GM18519 (cell line): ENCODE measurements around the gene INSRR.

Experiments used
- ATAC-seq: cut with Tn5 transposase; IDR thresholded peaks from one replicate; pipeline ENCODE4 v1.9.1; 2021; ENCODE audit warnings: mild to moderate bottlenecking, moderate library complexity; ENCODE audit not compliant: unreplicated experiment, low FRiP score

INSRR gene

DNA sequence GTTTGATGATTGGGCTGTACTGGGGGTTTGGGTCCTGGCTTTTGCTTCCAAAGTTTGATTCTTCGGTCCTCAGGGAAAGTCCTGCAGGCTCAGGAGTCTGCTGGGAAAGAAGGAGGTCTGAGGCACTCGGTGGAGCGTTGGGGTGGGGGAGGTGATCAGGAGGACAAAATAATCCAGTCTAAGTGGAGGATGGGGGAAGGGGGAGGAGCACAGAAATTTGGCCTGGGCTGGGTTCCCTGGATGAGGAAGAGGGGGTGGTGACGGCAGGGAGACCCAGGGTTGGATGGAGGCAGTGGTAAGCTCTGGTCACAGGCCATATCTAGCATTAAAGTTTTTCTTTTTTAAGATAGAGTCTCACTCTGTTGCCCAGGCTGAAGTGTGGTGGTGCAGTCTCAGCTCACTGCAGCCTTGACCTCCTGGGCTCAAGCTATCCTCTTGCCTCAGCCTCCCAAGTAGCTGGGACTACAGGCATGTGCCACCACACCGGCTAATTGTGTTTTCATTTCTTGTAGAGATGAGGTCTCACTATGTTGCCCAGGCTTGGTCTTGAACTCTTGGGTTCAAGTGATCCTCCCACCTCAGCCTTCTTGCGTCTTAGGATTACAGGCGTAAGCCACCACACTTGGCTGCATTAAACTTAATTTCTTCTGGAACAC, 49.1 kb downstream of the INSRR start:
- ATAC-seq: no peak

DNA sequence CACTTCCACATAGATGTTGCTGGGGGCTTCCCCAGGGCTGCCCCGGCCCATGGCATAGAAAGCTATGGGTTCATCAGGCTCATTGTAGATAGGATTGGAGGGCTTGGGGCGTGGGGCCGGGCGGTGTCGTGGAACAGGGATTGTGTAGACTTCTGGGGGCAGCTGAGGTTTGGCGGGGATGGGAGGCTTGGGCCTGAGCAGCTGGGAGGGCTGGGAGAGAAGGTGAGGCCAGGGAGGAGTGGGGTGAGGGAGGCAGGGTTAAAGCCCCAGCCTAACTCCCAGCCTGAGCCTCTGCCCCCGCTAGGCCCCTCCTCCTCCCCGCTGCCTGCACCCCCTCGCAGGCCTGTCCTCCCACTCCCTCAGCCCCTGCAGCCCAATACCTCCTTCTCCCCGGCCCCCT, 49.6 kb downstream of the INSRR start:
- no peak for ATAC-seq

DNA sequence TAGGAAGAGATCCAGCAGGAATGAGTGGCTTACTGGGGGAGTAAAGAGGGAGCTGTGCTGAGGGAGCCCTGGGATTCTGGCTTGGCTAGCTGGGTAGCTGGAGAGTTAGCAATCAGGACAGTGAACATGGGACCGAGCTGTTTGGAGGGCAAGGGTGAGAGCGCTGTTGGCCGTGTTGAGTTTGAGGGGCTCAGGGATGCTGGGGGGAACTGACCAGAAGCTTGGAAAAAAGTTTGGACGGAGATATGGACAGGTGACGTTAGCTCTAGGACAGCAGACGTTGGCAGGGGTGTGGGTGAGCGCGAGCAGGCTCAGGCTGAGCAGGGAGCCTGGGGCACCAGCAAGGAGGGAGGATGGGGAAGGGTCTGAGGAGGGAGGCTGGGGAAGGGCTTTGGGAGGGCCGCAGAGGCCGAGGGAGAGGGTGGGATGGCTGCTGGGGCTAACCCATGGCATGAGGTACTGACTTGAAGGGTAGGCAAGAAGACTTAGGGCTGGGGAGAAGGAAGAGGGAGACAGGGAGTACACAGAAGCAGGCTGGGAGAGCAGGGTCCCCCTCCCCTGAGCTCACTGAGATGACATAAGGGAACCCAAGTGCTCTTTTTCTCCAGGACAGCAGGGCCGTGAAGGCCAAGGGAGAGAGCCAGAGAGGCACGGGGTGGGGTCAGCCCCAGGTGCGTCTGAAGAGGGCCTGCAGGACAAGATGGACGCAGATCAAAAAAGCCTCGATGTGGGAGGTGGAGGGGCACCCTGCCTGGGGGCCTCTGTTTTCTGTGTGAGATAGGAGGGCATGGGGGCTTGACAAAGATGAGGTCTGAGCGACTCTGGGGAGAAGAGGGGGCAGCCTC, 50.5 kb downstream of the INSRR start:
- no peak for ATAC-seq

DNA sequence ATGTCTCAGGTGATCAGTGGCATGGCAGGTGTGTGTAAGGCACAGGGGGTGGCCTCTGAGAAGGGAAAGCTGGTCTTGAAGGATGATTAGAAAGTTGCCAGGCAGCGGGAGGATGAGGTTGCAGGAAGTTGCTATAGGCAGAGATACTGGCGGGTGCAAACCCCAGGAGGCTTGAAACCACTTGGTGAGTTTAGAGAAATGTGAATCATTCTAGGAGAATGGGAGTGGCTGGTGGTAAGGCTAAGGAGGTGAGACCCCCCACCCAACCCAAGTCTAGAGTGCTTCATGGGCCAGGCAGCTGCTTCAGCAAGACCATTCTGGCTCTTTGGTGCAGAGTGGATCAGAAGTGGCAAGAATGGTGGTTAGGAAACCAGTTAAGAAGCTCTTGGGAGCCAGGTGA, 51.3 kb downstream of the INSRR start:
- no peak for ATAC-seq

DNA sequence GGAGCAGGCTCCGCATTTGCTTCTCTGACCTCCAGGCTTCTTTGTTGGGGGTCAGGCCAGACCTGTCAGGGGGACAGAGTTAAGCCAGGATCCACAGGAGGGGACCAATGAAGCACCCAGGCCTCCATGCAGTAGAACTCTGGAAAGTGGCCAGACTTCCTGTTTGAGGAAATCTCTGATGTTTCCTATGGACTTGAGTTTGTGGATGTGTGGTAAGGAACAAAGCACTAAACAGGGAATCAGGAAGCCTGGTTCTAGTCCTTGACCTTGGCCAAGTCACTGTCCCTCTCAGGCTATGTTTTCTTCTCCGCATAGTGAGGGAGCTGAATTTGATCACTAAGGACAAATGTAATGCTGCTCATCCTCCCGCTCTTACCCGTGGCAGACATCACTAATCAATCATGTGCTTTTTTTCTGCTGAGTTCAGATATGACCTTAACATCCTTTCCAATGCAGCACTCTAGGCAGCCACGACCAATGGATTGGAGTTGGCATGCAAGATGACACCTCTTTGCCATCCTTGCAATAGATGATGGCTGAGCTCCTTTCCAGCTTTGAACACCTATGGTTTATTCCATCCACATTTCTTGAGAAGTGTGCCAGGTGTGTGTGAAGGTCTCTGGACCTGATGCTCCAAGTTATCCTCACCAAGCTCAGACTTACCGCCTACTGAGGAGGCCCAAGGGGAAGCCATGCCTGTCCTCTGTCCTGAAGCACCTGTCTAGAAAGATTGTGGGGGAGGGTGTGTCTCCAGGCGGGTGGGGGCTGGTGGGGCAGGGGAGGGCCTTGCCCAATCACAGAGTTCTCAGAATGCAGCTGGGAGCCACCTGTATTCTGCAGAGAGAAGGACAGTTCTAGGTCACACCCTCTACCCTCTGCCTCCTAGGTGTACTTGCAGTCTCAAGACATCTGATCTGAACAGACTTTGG, 52.1 kb downstream of the INSRR start:
- ATAC-seq: no peak

DNA sequence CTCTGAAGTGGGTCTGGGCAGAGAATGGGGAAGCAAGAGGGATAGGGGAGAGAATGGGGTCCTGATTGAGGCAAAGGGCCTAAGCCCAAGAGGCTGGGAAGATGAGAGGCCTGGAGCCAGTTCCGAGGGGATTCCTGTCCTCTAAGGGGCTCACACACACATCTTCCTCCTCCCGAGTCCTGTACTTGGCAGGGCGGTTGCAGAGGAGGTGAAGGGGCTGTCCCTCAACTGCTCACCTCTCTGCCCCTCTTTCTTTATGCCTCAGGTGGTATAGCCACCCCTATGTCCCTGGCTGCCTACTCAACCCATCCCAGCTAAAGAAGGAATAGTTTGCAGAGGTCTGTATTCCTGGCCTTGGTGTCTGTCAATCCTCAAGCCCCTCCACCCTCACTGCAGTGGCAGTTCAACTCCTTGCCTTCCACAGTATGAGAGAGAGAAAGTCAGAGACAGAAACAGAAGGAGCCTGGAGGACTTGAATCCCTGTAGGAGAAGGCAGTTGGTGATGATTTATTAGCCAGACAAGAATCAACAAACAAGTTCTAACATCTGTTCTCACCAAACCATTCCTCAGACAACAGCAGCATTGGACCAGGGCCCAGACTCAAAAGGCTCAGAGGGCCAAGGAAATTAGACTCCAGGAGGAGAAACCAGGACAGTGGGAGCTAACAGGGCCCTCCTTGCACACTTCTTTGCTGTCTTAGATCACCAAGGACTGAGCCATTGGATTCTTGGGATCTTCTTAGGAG, 53.0 kb downstream of the INSRR start:
- ATAC-seq: no peak

DNA sequence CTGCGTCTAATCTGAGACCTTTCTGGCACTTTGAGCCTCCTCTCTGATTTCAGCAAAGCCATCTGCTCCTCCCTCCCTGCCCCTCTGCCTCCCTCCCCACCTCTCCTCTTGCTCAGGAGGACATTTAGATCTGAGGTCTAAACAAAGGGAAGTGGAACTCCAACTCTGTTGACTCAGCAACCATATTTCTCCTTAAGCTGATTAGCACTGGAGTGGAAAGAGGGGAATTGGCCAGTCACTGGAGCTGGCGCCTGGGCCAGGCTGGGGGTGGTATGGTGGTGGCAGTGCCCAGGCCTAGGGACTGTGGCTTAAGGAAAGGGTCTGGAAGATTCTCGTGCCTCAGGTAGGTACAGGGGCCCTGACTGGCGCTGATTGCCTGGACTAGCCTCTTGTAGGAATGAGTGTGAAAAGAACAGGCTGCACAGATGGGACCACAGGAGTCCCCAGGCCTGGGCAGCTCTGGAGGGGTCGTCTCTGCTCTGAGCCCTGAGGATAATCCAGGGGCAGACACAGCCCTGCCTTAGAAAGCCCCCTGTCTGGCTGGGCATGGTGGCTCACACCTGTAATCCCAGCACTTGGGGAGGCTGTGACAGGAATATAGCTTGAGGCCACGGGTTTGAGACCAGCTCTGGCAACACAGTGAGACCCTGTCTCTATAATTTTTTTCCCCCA, 54.2 kb downstream of the INSRR start:
- ATAC-seq: no peak

DNA sequence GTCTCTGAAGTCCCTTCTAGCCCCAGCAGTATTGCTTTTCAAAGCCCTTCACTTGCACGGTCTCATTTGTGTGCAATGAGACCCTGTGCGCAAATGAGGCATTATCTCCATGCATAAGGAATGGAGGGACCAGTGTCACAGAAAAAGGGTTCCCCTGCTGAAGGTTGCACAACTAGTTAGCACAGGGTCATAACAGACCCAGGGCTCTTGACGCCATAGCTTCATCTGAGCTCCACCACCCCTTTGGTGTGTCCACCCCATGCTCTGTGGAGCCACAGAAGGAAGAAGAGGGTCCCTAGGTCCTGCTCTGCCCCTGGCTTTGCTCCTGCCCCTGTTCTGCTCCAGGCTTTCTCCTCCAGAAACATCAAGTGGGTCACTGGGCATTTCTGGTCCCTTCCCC, 54.9 kb downstream of the INSRR start:
- ATAC-seq: no peak

DNA sequence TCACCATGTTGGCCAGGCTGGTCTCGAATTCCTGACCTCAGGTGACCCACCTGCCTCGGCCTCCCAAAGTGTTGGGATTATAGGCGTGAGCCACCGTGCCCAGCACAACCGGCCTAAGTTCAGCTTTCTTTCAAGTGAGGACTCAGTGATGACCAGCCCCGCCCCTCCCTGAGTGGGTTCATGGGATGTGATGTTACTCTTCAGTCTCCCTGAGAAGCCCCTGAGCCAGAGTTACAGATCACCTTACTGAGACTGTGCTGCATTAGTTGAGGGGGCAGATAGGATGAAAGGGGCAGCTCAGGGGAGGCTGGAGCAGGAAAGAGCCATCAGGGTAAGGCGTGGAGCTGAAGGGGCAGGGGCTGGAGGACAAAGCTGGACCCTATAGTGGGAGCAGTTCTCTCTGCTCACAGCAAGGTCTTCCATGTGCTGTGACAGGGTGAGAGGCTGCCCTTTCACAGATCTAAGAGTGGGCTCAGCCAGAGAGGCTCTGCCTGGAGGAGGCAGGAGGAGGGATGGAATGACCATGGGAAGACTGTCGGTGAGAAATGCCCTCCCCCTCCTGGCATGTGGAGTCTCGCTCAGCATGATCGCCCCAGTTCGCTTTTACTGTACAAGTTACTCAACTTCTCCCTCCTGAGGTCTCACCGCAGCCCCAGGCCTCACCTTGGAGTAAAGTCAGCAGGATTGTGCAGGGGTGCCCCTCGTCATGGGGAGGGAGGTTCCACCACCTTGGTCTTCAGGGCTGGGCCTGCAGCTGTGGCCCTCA, 55.6 kb downstream of the INSRR start:
- ATAC-seq: no peak

DNA sequence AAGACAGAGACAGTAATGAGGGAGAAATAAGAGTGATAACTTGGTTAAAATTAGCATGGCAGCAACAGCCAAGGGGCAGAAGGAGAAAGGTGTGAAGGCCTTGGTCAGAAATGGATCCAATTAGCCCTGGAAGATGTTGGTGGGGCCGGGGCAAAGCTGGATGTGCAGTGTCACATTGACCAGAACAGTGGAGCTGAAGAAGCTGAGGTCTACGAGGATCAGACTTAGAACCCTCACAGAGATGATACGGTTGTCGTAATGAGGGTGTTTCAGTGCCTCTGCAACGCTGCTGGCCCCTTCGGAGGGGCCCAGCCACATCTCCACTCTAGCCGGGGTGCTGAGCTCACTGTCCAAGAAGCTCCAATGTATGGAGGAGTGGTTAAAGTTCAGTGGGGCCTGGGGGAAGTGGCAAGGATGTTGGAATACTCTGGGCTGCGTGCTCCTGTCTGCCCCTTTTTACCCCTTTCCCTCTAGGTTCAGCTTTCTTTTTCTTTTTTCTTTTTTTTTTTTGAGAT, 56.4 kb downstream of the INSRR start:
- no peak for ATAC-seq

DNA sequence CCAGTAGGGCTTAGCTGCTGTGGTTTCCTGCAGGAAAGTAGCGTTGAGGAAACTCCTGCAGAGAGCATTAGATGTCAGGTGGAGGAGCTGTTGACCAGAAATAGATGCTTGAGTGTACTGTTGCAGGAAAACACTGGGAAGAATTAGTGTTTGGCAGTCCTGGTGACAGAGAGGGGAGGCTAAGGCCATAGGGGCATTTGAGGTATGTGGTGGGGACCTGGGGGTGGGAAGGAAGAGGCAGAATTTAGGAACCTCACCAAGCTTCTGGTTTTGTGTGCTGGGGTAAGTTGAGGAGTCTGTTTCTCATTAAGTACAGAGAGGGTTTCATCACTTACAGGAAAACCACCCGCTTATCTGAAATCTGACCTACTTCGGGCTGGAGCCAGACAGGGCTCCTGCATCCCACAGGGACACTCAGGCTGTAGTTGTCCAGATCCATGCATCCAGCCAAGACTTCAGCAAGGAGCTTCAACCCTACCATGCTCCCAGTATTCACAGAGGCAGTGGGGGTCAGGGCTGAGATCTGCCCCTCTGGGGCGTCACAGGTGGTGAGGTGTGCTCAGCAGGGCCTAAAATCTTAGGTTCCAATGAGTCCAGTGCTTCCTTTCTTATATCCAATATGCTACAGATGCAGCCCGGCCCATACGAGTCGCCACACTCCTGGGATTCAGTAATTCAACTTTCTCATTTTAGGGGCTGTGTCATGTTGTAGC, 57.4 kb downstream of the INSRR start:
- ATAC-seq: no peak

DNA sequence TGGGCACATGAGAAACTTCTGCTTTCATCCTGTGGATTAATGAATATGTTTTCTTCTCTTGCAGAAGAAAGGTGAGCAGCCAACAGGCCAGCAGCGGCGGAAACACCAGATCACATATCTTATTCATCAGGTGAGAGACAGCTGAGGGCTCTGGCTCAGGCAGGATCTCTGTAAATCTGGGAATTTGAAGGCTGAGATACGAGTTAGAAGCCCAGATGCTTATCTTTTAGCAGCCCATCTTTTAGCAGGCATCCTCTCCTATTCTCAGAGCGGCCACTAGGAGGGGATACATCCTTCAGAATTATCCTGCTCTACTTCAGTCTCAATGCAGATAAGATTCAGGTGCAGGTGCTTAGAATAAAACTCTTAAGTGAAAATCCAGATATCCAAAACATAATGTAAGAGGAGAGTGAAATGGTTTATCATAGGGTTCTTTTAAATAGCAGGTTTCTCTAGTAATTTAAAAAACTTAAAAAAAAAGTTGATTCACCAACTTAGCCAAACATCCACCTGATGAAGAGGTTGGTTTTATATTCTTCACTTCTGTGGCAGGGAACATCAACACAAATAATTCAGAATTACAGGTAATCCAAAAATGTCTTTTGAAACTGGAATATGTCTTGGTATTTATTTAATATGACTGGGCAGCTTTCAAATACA, 61.6 kb downstream of the INSRR start:
- no peak for ATAC-seq

DNA sequence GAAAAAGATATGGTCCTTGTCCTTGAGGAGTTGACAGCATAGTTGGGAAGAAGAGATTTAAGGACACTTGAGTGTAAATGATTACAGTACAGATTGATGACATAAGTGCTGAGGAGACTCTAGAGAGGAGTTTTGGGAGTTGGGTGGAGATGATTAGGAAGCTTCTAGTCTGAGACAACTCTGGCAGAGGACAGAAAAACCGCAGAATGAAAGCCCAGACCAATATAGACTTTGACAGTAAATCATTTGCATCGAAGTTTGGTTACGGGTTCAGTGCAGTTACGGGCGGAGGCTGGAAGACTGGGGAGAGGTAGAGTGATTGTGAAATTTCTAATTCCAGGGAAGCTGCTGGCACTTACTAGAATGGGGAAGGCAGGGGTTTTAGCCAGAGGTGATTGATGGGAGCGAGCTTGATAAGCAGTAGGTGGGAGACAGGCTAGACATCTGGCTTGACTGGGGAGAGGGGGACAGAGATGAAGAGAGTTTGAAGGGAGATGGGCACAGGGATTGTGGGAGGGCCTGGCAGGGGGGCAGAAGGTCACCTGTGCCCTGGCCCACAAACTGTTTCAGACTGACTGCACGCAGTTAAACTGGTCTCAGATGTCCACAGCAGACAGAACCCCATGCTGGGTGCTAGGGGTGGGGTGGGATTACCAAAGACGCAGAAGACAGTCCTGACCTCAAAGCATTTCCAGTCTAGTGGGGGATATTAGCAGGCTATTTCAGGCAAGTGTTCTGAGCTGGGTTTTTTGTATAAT, 62.4 kb downstream of the INSRR start:
- ATAC-seq: no peak

DNA sequence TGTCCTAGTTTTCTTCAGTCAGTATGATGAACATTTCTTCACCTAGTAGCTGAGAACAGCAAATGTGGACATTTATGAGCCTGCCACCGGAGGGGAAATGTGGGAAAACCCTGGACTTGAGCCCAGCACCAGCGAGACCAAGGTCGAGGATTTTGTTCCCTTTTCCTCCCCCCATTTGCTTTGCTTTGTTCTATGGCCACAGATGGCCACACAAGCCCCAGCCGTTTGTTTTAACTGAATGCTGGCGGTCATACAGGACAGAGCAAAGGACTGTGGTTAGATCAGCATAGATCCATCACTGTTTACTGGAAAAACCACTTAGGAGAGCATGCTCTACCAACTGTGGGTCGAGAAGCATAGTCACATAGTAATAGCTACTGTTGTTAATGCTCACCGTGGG, 63.1 kb downstream of the INSRR start:
- no peak for ATAC-seq

DNA sequence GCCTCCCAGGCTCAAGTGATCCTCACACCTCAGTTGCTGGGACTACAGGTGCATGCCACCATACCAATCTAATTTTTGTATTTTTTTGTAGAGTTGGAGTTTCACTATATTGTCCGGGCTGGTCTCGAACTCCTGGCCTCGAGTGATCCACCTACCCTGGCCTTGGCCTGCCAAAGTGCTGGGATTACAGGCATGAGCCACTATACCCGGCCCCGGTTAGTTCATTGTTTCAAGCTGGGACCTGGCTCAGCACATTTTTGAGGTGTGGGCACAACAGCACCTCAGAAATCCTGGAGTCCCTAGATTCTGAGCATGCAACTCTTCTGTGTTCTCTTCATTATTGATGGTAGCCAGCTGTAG, 63.6 kb downstream of the INSRR start:
- ATAC-seq: no peak

DNA sequence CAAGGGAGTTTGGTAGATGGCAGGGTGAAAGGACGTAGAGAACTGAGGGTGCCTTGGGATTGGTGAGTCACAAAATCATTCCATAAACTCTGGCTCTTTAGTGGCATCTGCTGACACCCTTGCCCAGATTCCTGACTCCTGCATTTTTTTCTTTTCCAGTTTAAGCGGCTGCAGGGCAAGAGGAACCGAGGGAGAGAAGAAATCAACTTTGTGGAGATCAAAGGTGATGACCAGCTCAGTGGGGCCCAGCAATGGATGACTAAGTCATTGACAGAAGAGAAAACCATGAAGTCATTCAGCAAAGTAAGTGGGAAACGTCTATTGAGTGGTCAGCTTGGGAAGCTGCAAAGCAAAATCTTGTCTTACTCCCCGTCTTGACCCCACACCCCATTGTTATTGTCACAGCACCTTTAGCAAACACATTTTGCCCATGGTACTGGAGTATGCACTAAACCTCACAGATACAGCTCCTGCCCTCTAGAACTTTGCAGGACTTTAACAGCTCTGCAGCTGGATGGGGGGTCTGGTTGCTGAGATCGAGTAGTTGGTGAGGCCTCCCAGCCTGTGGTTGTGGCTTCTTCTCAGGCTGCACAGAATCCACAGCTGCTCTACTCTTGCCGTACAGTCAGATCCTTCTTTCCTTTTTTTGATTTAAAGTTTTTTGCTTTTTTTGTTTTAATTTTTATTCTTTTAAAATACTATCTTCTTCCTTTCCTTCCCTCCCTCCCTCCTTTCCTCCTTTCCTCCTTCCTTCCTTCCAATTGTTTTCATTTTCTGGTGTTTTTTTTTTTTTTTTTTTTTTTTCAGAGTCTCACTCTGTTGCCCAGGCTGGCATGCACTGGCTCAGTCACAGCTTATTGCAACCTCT, 64.2 kb downstream of the INSRR start:
- no peak for ATAC-seq
